A673 (cell line): ENCODE measurements around the gene EOLA1.

ENCODE experiments used
- EZH2 ChIP-seq: fragments of 200-600 bp; sonication (generic); IDR thresholded peaks from 2 replicates; pipeline ENCODE4 v1.6.1; 2017; ENCODE audit warnings: borderline replicate concordance, low read depth, mild to moderate bottlenecking, mixed read lengths, antibody characterized with exemption, low read length; ENCODE audit not compliant: poor library complexity, severe bottlenecking
- TF ChIP-seq, protein P1 (sequence below): fragments of 300-800, 200-600 bp; sonication (generic); conservative IDR thresholded peaks from 2 replicates; pipeline ENCODE4 v1.5.1; 2017; ENCODE audit warnings: low read depth, mild to moderate bottlenecking, antibody characterized with exemption, low read length, moderate library complexity, mixed read lengths

DNA sequence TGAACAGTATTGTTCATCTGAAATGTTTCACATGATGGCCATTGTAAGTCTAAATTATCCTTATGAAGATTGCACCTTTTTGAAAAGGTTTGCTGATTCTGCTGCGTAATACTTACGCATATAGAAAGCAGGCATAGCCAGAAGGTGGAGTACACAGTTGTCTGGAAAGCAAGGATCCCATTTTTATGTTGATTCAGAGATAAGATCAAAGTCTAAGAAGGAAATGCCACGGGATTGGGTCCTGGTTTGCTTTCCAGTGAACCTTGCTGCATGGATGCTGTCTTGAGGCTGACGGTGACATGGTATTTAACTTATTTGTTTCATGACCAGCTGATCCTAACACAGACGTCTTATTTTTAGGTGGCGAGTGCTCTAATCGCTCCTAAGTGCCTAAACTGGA is 31.0 kb downstream of the EOLA1 start:
- TF ChIP-seq, protein P1, sequence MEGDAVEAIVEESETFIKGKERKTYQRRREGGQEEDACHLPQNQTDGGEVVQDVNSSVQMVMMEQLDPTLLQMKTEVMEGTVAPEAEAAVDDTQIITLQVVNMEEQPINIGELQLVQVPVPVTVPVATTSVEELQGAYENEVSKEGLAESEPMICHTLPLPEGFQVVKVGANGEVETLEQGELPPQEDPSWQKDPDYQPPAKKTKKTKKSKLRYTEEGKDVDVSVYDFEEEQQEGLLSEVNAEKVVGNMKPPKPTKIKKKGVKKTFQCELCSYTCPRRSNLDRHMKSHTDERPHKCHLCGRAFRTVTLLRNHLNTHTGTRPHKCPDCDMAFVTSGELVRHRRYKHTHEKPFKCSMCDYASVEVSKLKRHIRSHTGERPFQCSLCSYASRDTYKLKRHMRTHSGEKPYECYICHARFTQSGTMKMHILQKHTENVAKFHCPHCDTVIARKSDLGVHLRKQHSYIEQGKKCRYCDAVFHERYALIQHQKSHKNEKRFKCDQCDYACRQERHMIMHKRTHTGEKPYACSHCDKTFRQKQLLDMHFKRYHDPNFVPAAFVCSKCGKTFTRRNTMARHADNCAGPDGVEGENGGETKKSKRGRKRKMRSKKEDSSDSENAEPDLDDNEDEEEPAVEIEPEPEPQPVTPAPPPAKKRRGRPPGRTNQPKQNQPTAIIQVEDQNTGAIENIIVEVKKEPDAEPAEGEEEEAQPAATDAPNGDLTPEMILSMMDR: no peak
- TF ChIP-seq EZH2: no peak
